Mononuclear cell (primary cell): Measurements from ENCODE around the gene PKIG. TPM values are rescaled to one million over a fixed set of nuclear protein-coding genes. Genes with fewer than 3 reads are reported as not detected.
"Not testable (repeated sequence)": the region's sequence is repeated elsewhere in the genome, so short reads cannot be mapped to it uniquely, and the experiment has no call there.

ENCODE experiments used
- H3K27me3 ChIP-seq: 2 replicates; pipeline ENCODE4 v1.6.0; 2011; ENCODE audit warnings: low read length, control low read depth; ENCODE audit not compliant: insufficient read depth
- H3K4me1 ChIP-seq: 2 replicates; pipeline ENCODE4 v1.5.1; 2011; ENCODE audit warnings: mild to moderate bottlenecking, low read length, control low read depth; ENCODE audit not compliant: insufficient read depth
- H3K4me3 ChIP-seq: 2 replicates; pipeline ENCODE4 v1.5.1; 2011; ENCODE audit warnings: mild to moderate bottlenecking, low read length, moderate library complexity
- H3K9me3 ChIP-seq: 2 replicates; pipeline ENCODE4 v1.5.1; 2011; ENCODE audit warnings: low read depth, mild to moderate bottlenecking, control low read depth, low read length
- total RNA-seq: library from RNA; depleted of rRNA; stranded (reverse); fragments of >200 nt; gene quantifications from one replicate; pipeline ENCODE4 v1.2.3, GENCODE V29; 2012

PKIG gene
- total RNA-seq, 1 donor, result 6.9 TPM

DNA sequence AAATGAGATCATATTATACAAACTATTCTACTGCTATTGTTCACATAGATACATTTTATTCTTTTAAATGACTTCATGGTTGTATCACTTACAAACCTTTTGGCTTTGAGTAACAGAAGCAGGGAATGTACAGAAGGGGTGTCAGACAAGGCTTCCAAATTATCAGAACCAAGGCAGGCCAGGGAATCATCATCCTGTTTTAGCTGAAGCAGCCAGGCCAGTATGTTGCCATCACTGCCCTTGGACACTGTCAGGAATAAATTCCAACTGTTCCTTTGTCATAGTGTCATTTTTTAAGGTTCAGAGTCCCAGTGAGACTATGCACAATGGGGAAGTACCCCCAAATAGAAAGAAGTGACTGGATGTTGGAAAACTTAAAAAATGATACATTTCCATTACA is 23.1 kb upstream of the PKIG start:
- no peaks in the 10 kb centered on the region for H3K27me3 ChIP-seq
- no peak overlapping the region for H3K4me3 ChIP-seq
- H3K9me3 ChIP-seq, result no peaks in the 10 kb centered on the region
- no peaks in the 10 kb centered on the region for H3K4me1 ChIP-seq

DNA sequence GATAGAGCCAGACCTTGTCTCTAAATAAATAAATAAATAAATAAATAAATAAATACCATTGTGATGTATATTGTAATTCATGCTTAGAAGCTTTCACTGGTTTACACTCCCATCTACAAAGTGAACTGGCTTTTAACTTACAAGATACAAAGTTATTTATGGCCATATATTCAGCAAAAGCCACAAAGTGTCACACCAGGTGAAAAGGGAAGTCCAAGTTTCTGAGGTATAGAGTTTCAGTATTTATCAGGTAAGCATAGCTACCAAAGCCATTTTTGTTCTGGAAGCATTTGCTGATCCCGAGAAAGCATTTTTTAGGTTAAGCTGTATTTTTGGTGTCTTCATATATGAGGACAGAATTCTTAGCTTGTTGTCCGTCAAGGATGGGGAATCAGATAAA is 22.1 kb upstream of the PKIG start:
- Histone ChIP-seq H3K27me3 (no peaks in the 10 kb centered on the region), H3K9me3 (no peaks in the 10 kb centered on the region), H3K4me3 (no peak overlapping the region), H3K4me1 (no peaks in the 10 kb centered on the region)

DNA sequence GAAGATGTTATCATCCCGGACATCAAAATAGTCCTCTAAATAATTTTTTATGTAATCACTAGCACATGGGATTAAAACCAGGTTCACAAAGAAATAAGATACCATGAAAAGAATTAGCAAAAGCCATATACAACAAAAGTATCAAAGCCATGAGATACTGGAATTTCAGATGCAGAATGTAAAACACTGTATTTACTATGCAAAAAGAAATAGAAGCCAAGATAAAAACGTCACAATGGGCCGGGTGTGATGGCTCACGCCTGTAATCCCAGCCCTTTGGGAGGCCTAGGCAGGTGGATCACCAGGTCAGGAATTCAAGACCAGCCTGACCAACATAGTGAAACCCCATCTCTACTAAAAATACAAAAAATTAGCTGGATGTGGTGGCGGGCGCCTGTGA is 21.6 kb upstream of the PKIG start:
- not testable (repeated sequence) for H3K4me1 ChIP-seq, H3K27me3 ChIP-seq, H3K9me3 ChIP-seq, H3K4me3 ChIP-seq

DNA sequence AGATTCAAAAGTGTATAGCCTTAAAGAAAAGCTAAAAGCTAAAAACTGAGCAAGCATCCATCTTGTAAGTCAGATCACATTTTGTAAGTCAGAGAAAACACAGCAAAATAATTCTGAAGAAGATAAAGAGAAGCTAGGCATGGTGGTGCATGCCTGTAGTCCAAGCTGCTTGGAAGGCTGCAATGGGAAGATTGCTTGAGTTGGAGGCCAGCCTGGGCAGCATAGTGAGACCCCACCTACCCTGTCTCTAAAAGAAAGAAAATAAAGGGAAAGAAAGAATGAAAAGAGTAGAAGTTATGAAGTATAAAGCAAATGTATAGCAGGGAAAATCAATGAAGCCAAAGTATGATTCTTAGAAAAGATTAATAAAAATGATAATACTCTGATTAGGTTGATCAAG is 20.5 kb upstream of the PKIG start:
- no peaks in the 10 kb centered on the region for H3K27me3 ChIP-seq
- H3K4me1 ChIP-seq, result no peaks in the 10 kb centered on the region
- H3K4me3 ChIP-seq, result no peak overlapping the region
- H3K9me3 ChIP-seq, result no peaks in the 10 kb centered on the region

DNA sequence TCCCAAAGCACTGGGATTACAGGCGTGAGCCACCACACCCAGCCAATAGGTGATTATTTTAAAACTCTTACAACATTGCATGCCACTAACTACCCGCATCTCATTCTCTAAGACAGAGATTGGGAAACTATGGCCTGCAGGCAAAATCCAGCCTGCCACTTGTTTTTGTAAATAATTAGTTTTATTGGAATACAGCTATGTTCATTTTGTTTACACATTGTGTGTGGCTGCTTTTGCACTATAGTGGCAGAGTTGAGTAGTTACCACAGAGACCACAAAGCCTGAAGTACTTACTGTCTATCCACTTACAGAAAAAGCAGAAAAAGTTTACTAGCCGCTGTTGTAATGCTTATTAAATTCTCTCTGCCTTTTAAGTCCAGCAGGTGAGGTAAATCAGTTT is 16.4 kb upstream of the PKIG start:
- Histone ChIP-seq H3K4me1 (no peaks in the 10 kb centered on the region), H3K9me3 (no peaks in the 10 kb centered on the region), H3K4me3 (no peak overlapping the region), H3K27me3 (no peaks in the 10 kb centered on the region)

GRCh38 chr20:44566811-44567210 is 15.6 kb upstream of the PKIG start:
- H3K9me3 ChIP-seq, result no peaks in the 10 kb centered on the region
- no peak overlapping the region for H3K4me3 ChIP-seq
- H3K27me3 ChIP-seq, result no peaks in the 10 kb centered on the region
- no peaks in the 10 kb centered on the region for H3K4me1 ChIP-seq

GRCh38 chr20:44570367-44570766 is 12.0 kb upstream of the PKIG start:
- no peaks in the 10 kb centered on the region for H3K4me1 ChIP-seq
- no peaks in the 10 kb centered on the region for H3K27me3 ChIP-seq
- no peak overlapping the region for H3K4me3 ChIP-seq
- no peaks in the 10 kb centered on the region for H3K9me3 ChIP-seq

GRCh38 chr20:44571362-44571988 is 10.9 kb upstream of the PKIG start:
- H3K4me3 ChIP-seq, result no peak overlapping the region
- no peaks in the 10 kb centered on the region for H3K27me3 ChIP-seq
- no peaks in the 10 kb centered on the region for H3K9me3 ChIP-seq
- H3K4me1 ChIP-seq, result peaks cover 6% of the 10 kb centered on the region

DNA sequence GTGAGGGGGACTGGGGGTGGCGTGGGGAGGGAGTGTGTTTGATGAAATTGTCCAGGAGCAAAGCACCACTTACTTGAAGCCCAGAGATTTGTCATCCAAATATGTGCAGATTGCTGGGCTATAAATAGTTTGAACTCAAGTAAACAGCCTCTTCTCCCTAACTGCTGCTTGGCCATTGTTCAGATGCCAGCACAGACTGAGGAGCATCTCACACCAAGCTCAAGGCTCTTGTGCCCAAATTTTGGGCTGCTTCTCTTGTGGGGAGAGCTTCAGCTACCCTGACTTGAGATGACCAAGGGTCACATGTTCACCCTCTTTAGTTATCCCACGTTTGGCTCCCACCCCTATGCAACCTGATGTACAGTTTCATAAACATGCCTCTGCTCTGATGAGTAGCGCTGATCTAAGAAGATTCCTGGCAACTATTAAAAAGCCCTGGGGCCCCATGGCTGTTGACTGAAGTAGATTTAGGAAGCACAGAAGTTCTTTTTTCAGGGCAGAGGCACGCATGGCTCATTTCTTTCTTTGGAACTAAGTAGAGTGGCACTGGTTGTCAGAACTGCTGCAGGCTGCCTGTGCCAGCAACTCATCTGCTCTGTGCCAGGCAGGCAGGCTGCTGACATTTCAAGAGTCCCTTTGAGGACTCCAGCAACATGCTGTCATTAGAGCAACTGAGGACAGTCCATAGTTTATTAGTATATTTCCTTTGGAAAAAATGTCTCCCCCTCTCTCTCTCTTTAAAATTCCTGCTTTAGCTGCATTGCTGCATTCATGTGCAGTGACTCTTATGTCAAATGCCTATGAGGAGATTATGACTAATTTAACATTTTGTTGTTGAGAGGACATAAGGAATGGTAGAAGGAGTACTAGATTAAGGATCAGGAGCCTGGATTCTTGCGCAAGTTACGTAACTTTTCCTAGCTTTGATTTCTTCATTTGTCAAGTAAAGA is 9.6 kb upstream of the PKIG start:
- no peaks in the 10 kb centered on the region for H3K27me3 ChIP-seq
- H3K4me1 ChIP-seq, result peaks cover 20% of the 10 kb centered on the region
- no peaks in the 10 kb centered on the region for H3K9me3 ChIP-seq
- H3K4me3 ChIP-seq, result no peak overlapping the region

DNA sequence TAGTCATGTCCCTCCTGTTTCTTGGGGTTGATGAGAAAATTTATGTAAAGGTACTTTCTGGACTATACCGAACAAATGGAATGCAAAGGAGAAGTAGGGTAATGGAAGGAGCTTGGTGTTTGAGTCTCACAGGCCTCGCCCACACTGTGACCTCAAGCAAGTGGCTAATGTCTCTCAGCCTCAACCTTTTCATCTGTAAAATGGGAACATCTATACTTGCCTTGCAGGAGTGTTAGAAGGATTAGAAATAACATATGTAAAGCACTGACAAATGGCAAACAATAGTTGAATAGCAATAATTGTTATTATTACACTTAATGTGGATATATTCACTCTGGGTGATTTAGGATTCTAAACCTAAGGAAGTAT is 8.9 kb upstream of the PKIG start:
- Histone ChIP-seq H3K4me1 (peaks cover 21% of the 10 kb centered on the region), H3K9me3 (no peaks in the 10 kb centered on the region), H3K27me3 (no peaks in the 10 kb centered on the region), H3K4me3 (no peak overlapping the region)

DNA sequence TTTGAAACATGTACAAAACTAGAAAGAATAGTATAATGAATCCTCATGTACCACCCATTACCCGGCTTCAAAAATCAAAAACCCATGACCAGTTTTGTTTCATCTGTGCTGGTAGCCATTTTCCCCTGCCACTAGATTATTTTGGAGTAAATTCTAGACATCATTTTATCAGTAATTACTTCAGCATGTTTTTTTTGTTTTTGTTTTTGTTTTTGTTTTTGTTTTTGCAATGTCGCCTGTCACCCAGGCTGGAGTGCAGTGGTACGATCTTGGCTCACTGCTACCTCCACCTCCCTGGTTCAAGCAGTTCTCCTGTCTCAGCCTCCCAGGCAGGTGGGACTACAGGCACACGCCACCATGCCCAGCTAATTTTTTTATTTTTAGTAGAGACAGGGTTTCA is 8.0 kb upstream of the PKIG start:
- peaks cover 24% of the 10 kb centered on the region for H3K4me1 ChIP-seq
- no peak overlapping the region for H3K4me3 ChIP-seq
- H3K9me3 ChIP-seq, result no peaks in the 10 kb centered on the region
- no peaks in the 10 kb centered on the region for H3K27me3 ChIP-seq

DNA sequence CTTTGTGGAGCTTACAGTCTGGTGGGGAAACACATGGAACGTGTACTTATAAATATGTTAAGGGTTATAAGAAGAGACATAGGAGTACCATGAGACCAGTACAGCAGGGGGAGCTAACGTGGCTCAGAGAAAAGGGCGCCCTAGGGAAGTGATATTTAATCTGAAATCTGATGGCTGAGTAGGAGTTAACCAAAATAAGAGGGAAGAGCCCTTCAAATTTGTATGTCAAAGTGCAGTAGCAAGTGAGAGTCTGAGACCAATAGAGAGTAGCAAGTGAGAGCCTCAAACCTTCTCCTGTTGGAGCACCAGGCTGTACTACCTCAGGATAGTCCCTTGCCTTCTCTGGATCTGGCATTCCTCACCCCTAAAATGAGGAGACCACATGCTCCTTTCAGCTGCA is 6.1 kb upstream of the PKIG start:
- Histone ChIP-seq H3K27me3 (no peaks in the 10 kb centered on the region), H3K4me3 (no peak overlapping the region), H3K4me1 (peaks cover 34% of the 10 kb centered on the region), H3K9me3 (no peaks in the 10 kb centered on the region)

DNA sequence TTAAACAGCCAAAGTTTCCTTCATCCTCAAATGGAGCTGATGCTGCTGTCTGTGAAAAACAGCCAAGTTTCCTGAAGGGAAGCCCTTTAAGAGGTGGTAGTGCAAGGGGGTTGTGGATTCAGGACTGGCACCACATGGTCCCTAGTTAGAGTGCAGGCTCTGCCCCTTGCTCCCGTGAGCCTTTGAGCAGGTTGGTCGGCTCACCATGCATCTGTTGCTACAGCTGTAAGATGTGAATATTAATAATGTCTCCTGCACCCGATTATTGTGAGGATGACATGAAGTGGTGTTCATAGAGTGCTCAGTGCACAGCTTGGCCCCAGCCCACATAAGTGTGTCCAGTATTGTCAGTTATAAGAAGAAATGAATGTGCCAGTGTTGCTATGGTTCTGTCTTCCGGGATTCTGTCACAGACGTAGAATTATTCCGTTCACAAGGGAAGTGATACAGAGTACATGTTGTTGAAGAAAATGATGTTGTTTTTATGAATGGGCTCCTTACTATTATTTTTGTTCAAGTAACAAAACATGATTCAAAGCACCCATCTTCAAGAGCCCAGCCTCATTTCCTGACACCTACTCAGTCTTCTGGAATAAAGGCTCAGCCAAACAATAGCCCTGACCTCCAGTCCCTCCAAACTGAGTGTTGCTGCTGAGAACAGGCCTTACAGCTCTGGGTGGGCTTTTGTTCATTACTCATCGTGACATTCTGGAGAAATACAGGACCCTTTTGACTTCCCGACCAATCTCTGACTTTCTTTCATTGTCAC is 2.9 kb upstream of the PKIG start:
- H3K9me3 ChIP-seq, result no peaks in the 10 kb centered on the region

DNA sequence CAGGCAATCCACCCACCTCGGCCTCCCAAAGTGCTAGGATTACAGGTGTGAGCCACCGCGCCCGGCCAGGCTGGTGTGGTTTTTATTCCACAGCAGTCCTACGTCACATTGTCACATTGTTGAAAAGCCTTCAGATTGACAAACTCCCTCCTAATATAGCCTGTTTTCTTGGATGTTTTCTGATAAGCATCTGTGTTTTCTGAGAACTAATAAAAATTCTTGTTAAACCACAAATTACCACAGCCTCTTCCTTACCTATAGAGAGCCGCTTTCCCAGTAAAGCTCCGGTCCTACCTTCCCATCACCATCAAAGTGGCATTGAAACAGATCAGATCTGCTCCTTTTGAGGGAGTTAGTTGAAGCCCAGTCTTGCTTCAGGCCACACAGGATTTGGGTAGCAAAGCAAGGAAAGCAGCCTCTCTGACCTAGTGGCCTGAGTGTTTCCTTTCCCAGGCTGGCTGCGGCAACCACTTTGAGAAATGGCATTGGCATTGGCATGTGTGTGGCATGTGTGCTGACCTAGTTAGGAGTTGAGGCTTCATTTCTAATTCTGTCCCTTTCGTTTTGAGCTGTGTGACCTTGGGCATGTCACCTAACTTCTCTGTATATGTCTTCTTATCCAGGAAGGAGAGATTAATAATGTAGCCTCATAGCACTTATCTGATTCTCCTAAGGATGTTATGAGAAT is 1.7 kb upstream of the PKIG start:
- Histone ChIP-seq H3K27me3 (no peaks in the 10 kb centered on the region), H3K4me3 (no peak overlapping the region), H3K9me3 (no peaks in the 10 kb centered on the region), H3K4me1 (peaks cover 58% of the 10 kb centered on the region)

More for the DNA sequence above, 2.9 kb upstream of the PKIG start:
- no peaks in the 10 kb centered on the region for H3K27me3 ChIP-seq
- peaks cover 49% of the 10 kb centered on the region for H3K4me1 ChIP-seq
- no peak overlapping the region for H3K4me3 ChIP-seq

DNA sequence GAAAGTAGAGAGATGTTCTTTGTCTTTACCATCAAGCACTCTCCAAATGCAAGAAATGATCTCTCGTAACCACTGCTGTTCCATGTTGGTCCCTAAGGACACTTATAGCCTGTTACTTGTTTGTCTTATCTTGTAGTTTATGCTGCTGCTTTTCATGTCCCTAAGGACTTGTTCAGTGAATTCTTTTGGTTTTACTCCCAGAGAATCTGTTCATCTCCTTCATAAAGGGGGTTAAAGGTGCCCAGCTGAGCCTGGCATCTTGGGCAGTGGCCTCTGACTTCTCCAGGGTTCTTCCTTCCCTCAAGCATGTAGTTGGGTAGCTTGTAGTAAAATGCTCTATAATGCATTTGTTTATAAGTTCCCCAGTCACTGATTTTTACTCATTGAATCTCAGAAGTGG is 864 bp upstream of the PKIG start:
- peaks cover 59% of the 10 kb centered on the region for H3K4me1 ChIP-seq
- H3K4me3 ChIP-seq, result no peak overlapping the region
- no peaks in the 10 kb centered on the region for H3K27me3 ChIP-seq
- no peaks in the 10 kb centered on the region for H3K9me3 ChIP-seq
